SK-N-SH (cell line): ENCODE data around the gene MAX. TPM values are rescaled to one million over a fixed set of nuclear protein-coding genes. Genes with fewer than 3 reads are reported as not detected.

Experiments used
- CTCF ChIA-PET: fragments of 300-600, 350-600 bp; formaldehyde crosslinking; extraction: SDS; loops from one replicate; lab custom pipeline; 2021; lab: Yijun Ruan, JAX
- POLR2A ChIA-PET: fragments of 350-600 bp; sonication (Branson Sonifier 250); formaldehyde crosslinking; extraction: SDS; loops from one replicate; lab custom pipeline; 2020; ENCODE audit warnings: antibody characterized with exemption, inconsistent platforms; lab: Yijun Ruan, JAX
- DNase-seq: peaks from one replicate; pipeline ENCODE4 v3.0.0; 2012
- H2AFZ ChIP-seq: fragments of 200-600 bp; sonication (generic); 2 replicates; pipeline ENCODE4 v1.8.1; 2016; ENCODE audit warnings: antibody characterized with exemption, mild to moderate bottlenecking, low read depth
- H3F3A ChIP-seq: fragments of 200-600 bp; sonication (generic); replicated peaks from 2 replicates; pipeline ENCODE3; 2016; ENCODE audit warnings: antibody characterized with exemption, mild to moderate bottlenecking; ENCODE audit not compliant: insufficient read depth
- H3K27ac ChIP-seq, 2 experiments: fragments of 200-500 bp in 1 of 2; fragments of 200-600 bp in 1 of 2; sonication (Bioruptor generic) in 1 of 2; sonication (generic), shearing (Covaris generic) in 1 of 2; 2 replicates each; pipeline versions ENCODE4 v1.5.1 to v1.6.1; 2014 to 2016; ENCODE audit warnings: low read depth in 2 of 2, inconsistent platforms in 1 of 2, low read length in 1 of 2, mild to moderate bottlenecking in 1 of 2, mixed read lengths in 1 of 2
- H3K27me3 ChIP-seq: fragments of 200-600 bp; sonication (generic), shearing (Covaris generic); 2 replicates; pipeline ENCODE4 v1.6.1; 2016; ENCODE audit warnings: mixed run types; ENCODE audit not compliant: insufficient read depth
- H3K36me3 ChIP-seq, 2 experiments: fragments of 200-500 bp in 1 of 2; fragments of 200-600 bp in 1 of 2; sonication (Bioruptor generic) in 1 of 2; sonication (generic) in 1 of 2; replicated peaks in 1 of 2; 2 replicates each; pipeline versions ENCODE3 to v1.5.1; 2014 to 2016; ENCODE audit warnings: low read length in 1 of 2, mild to moderate bottlenecking in 1 of 2; ENCODE audit not compliant: insufficient read depth in 2 of 2, control insufficient read depth in 1 of 2
- H3K4me1 ChIP-seq, 2 experiments: fragments of 200-500 bp in 1 of 2; fragments of 200-600 bp in 1 of 2; sonication (Bioruptor generic) in 1 of 2; sonication (generic), shearing (Covaris generic) in 1 of 2; 2 replicates each; pipeline versions ENCODE4 v1.5.1 to v1.6.1; 2014 to 2016; ENCODE audit warnings: low read depth in 1 of 2, low read length in 1 of 2, mixed run types in 1 of 2; ENCODE audit not compliant: insufficient read depth in 2 of 2, control insufficient read depth in 1 of 2
- H3K4me2 ChIP-seq: fragments of 200-600 bp; sonication (generic), shearing (Covaris generic); 2 replicates; pipeline ENCODE4 v1.6.1; 2017; ENCODE audit warnings: mixed run types
- H3K4me3 ChIP-seq, 2 experiments: fragments of 200-500 bp in 1 of 2; fragments of 200-600 bp in 1 of 2; sonication (Bioruptor generic) in 1 of 2; sonication (generic), shearing (Covaris generic) in 1 of 2; 2 replicates each; pipeline versions ENCODE4 v1.5.1 to v1.8.1; 2014 to 2016; ENCODE audit warnings: low read depth in 2 of 2, inconsistent platforms in 1 of 2, low read length in 1 of 2, mild to moderate bottlenecking in 1 of 2, mixed read lengths in 1 of 2, moderate library complexity in 1 of 2
- H3K79me2 ChIP-seq: fragments of 200-600 bp; sonication (generic); 2 replicates; pipeline ENCODE4 v1.8.1; 2017; ENCODE audit warnings: mild to moderate bottlenecking; ENCODE audit not compliant: insufficient read depth
- H3K9ac ChIP-seq: fragments of 200-600 bp; sonication (generic); 2 replicates; pipeline ENCODE4 v1.6.1; 2017; ENCODE audit warnings: mixed run types
- H3K9me2 ChIP-seq: fragments of 200-600 bp; sonication (generic); 2 replicates; pipeline ENCODE4 v1.6.1; 2017; ENCODE audit warnings: mixed run types
- H3K9me3 ChIP-seq: fragments of 200-600 bp; sonication (generic); 2 replicates; pipeline ENCODE4 v1.6.1; 2017; ENCODE audit warnings: mixed run types, mild to moderate bottlenecking, moderate library complexity
- H4K20me1 ChIP-seq: fragments of 200-600 bp; sonication (generic); 2 replicates; pipeline ENCODE4 v1.6.1; 2017; ENCODE audit warnings: mild to moderate bottlenecking, mixed run types; ENCODE audit not compliant: insufficient read depth
- CHD2 ChIP-seq: fragments of 150-350 bp; IDR thresholded peaks from 2 replicates; pipeline ENCODE4 v1.6.1; 2018; ENCODE audit warnings: low read length; ENCODE audit not compliant: partially characterized antibody
- CTCF ChIP-seq: fragments of 200-600 bp; sonication (generic); IDR thresholded peaks from 2 replicates; pipeline ENCODE4 v1.6.1; 2017; ENCODE audit warnings: antibody characterized with exemption, mild to moderate bottlenecking, moderate library complexity
- ELF1 ChIP-seq: IDR thresholded peaks from 2 replicates; pipeline ENCODE4 v1.4.0; 2012
- FOSL2 ChIP-seq: IDR thresholded peaks from 2 replicates; pipeline ENCODE4 v1.4.0; 2012; ENCODE audit warnings: low read depth, mild to moderate bottlenecking, moderate library complexity, borderline replicate concordance
- JUND ChIP-seq: IDR thresholded peaks from 2 replicates; pipeline ENCODE4 v1.4.0; 2012
- MEF2A ChIP-seq: IDR thresholded peaks from 2 replicates; pipeline ENCODE4 v1.4.0; 2012; ENCODE audit warnings: low read depth, borderline replicate concordance
- MXI1 ChIP-seq: IDR thresholded peaks from 2 replicates; pipeline ENCODE4 v1.6.1; 2012; ENCODE audit warnings: mild to moderate bottlenecking, low read depth, low read length, improper control_type of control experiment
- PBX3 ChIP-seq: IDR thresholded peaks from 2 replicates; pipeline ENCODE4; 2012
- RCOR1 ChIP-seq: fragments of 150-350 bp; IDR thresholded peaks from 2 replicates; pipeline ENCODE4 v1.6.1; 2017; ENCODE audit warnings: antibody characterized with exemption, low read length
- RFX5 ChIP-seq: IDR thresholded peaks from 2 replicates; pipeline ENCODE4 v1.6.1; 2012; ENCODE audit warnings: mild to moderate bottlenecking, improper control_type of control experiment, low read length
- SIN3A ChIP-seq: IDR thresholded peaks from 2 replicates; pipeline ENCODE4 v1.6.1; 2012; ENCODE audit warnings: low read depth, mild to moderate bottlenecking, low read length, moderate library complexity, borderline replicate concordance
- SMC3 ChIP-seq: IDR thresholded peaks from 2 replicates; pipeline ENCODE4 v1.6.1; 2012; ENCODE audit warnings: low read depth, low read length, improper control_type of control experiment
- TCF12 ChIP-seq: IDR thresholded peaks from 2 replicates; pipeline ENCODE4 v1.4.0; 2012
- YY1 ChIP-seq: IDR thresholded peaks from 2 replicates; pipeline ENCODE4 v1.4.0; 2012; ENCODE audit warnings: low read depth, mild to moderate bottlenecking
- WGBS: methylation state at CpG from one replicate; pipeline ENCODE4 v1.1.6; 2017; ENCODE audit warnings: low lambda C conversion rate; 5-methylcytosine and 5-hydroxymethylcytosine counted together
- polyA plus RNA-seq, 3 experiments: library from polyadenylated mRNA; depleted of rRNA; stranded (reverse); fragments of >200 nt; gene quantifications; 2 replicates each; pipeline ENCODE4 v1.2.3, GENCODE V29; 2012
- TF ChIP-seq, protein P1 (sequence below): fragments of 150-350 bp; IDR thresholded peaks from 2 replicates; pipeline ENCODE4 v1.6.1; 2017; ENCODE audit warnings: antibody characterized with exemption, low read length, low read depth, borderline replicate concordance

MAX gene
- polyA plus RNA-seq, 1 of the 3 experiments (the other 2 are of a cell fraction) = 103 TPM

GRCh38 chr14:65079201-65079600 is 23.1 kb downstream of the MAX start:
- Histone ChIP-seq H3K36me3 (peaks cover 43 to 83% of the 10 kb centered on the region in 2 experiments), H3K9me3 (no peaks in the 10 kb centered on the region), H3F3A (no peaks in the 10 kb centered on the region), H3K79me2 (peaks cover 40% of the 10 kb centered on the region), H3K9ac (no peak overlapping the region), H3K27me3 (no peaks in the 10 kb centered on the region), H4K20me1 (peaks cover 13% of the 10 kb centered on the region), H3K4me2 (no peak overlapping the region), H2AFZ (no peak overlapping the region), H3K4me3 (no peak overlapping the region), H3K4me1 (no peaks in the 10 kb centered on the region; a peak in 2 of 4 replicates), H3K27ac (no peak overlapping the region), H3K9me2 (no peaks in the 10 kb centered on the region)
- CTCF ChIA-PET = interaction anchor here (0.8 kb wide), 1 partner anchor 59 kb away, joined by 5 read pairs; no protein-coding TSS in a partner anchor
- POLR2A ChIA-PET = no interaction called here
- WGBS = 97% methylated on average over 6 of the region's 6 CpGs
- TF ChIP-seq RCOR1 (no peak), PBX3 (no peak), SMC3 (no peak), SIN3A (no peak), CTCF (no peak), MEF2A (no peak), FOSL2 (no peak)
- TF ChIP-seq, protein P1, sequence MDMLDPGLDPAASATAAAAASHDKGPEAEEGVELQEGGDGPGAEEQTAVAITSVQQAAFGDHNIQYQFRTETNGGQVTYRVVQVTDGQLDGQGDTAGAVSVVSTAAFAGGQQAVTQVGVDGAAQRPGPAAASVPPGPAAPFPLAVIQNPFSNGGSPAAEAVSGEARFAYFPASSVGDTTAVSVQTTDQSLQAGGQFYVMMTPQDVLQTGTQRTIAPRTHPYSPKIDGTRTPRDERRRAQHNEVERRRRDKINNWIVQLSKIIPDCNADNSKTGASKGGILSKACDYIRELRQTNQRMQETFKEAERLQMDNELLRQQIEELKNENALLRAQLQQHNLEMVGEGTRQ = no peak
- DNase-seq = no peak

GRCh38 chr14:65077318-65077717 is 25.0 kb downstream of the MAX start:
- WGBS = 97% methylated on average over 2 of the region's 2 CpGs
- DNase-seq = no peak
- Histone ChIP-seq H4K20me1 (peaks cover 16% of the 10 kb centered on the region), H3K4me2 (no peak overlapping the region), H2AFZ (no peak overlapping the region), H3K4me1 (peaks cover 0 to 11% of the 10 kb centered on the region in 2 experiments; a peak in 1 of 4 replicates), H3K27me3 (no peaks in the 10 kb centered on the region), H3K9ac (no peak overlapping the region), H3K9me3 (no peaks in the 10 kb centered on the region), H3K4me3 (no peak overlapping the region), H3K79me2 (peaks cover 28% of the 10 kb centered on the region), H3K36me3 (peaks cover 39 to 80% of the 10 kb centered on the region in 2 experiments), H3K27ac (no peak overlapping the region), H3F3A (no peaks in the 10 kb centered on the region), H3K9me2 (no peaks in the 10 kb centered on the region)
- CTCF ChIA-PET = interaction anchor here (1.4 kb wide), 1 partner anchor 21 kb away, joined by 3 read pairs; no protein-coding TSS in a partner anchor
- TF ChIP-seq JUND (no peak), YY1 (no peak), RFX5 (no peak), RCOR1 (no peak), ELF1 (no peak), SIN3A (no peak), TCF12 (no peak), CTCF (no peak), SMC3 (no peak), CHD2 (no peak), MXI1 (no peak)
- TF ChIP-seq, protein P1 = no peak
- POLR2A ChIA-PET = no interaction called here
